NCI-H1694 (cell line): Measurements from ENCODE around the gene EXOSC5.
"Not testable (repeated sequence)": the region's sequence is repeated elsewhere in the genome, so short reads cannot be mapped to it uniquely, and the experiment has no call there.

ENCODE experiments used
- DNase-seq: peaks from one replicate; lab custom pipeline; 2025; lab: John Stamatoyannopoulos, UW

EXOSC5 gene

DNA sequence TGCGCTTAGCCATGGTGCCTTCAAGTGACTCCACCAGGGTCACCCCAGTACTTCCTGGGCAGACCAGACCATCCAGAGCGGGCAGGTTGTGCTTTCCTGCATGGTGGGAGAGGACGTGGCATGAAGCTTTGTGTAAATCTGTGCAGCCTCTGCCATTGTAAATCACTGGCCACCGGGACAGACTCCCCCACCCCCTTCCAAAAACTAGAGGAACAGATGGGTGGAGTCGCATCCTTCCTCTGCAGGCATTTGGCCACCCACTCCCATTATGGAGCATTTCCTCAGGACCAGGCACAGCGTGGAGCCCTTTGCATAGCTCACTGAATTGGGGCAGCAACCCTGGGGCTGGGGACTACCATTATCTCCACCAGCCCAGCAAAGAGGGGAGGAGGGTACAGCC, 8.6 kb upstream of the EXOSC5 start:
- DNase-seq: no peak

DNA sequence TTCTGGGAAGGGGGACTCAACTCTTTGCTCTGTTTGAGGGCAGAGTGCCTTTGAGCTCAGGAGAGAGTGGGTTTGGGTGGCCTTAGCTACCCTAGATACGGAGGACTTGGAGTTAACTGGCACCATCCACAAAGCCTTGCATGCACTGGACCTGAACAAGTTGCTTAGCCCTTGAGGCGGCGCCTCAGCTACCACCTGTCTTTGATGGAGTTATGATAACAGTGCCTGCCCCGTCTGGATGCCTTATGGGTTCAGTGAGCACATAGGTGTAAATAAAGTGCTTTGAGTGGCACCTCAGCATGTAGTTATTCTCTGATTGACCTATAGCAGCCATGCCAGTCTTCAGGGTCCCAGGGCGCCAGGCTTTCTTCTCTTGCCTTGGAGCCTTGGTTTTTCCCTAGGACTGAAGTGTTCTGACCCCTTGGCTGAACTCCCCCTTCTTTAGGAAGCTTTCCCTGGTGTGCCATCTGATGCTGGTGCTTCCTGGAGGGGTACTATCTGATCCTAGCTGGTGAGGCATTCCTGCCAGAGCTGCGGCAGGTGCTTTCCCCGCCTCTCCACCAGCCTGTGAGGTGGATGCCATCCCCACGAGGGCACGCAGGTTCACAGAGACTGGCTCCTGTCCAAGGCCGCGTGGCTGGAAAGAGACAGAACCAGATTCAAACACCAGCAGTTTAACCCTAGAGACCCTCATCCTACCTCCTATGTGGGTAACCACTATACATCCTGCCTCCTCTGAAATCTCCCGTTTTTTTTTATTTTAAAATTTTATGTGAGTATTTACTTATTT, 6.2 kb upstream of the EXOSC5 start:
- DNase-seq: no peak

DNA sequence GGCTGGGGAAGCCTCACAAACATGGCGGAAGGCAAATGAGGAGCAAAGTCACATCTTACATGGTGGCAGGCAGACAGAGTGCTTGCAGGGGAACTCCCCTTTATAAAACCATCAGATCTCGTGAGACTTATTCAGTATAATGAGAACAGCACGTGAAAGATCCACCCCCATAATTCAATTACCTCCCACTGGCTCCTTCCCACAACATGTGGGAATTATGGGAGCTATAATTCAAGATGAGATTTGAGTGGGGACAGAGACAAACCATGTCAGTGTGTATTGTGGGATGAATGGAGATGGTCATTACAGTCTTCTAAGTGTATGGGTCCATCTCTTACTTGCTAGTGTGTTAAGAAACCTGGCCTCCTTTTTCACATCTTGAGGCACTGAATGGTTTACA, 4.9 kb upstream of the EXOSC5 start:
- no peak for DNase-seq

DNA sequence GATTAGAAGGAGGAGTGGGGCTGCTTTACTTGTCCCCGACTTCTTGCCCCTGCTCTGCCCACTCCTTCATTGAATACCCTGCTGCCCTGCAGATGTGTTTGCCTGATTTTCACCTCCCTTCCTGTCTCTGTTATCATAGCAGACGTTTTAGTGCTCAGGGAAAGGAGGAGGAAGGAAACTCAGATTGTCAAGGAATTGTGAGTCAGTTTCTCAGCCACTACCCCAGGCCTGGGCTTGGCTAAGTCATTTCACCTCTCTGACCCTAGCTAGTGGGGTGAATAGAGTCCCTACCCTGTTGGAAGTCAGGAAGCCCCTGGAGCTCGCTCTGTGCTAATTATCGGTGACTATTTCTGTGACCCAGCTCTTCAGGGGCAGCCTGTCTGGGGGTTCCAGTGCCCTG, 4.3 kb upstream of the EXOSC5 start:
- no peak for DNase-seq

DNA sequence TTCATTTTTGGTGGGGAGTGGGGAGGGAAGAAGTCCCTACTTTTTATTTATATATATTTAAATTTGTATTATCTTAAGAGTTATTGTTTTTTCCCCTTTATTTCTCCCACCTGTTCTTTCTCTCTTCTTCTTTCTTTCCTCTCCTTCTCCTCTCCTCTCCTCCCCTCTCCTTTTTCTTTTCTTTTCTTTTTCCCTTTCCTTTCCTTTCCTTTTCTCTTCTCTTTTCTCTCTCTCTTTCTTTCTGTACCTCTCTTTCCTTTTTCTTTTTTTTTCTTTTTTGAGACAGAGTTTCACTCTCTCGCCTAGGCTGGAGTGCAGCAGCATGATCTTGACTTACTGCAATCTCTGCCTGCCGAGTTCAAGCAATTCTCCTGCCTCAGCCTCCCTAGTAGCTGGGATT, 2.4 kb upstream of the EXOSC5 start:
- no peak for DNase-seq

DNA sequence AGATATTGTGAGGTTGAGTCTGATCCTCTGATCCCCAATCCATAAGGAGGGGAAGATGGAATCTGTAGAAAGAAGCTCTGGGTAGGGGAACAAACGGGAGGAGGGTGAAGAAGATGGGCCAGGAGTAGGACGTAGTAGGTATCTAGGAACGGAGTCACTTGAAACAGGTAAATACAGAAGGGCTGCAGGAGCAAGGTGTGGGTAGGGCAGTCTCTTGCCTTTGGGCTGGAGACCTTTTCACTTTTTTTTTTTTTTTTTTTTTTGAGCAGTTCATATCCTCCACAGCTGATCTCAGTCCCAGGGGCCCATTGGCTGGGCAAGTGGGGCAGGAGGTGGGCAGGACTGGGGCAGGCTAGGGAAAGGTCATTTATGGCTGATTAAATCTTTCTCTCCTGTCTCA, 1.9 kb upstream of the EXOSC5 start:
- no peak for DNase-seq

DNA sequence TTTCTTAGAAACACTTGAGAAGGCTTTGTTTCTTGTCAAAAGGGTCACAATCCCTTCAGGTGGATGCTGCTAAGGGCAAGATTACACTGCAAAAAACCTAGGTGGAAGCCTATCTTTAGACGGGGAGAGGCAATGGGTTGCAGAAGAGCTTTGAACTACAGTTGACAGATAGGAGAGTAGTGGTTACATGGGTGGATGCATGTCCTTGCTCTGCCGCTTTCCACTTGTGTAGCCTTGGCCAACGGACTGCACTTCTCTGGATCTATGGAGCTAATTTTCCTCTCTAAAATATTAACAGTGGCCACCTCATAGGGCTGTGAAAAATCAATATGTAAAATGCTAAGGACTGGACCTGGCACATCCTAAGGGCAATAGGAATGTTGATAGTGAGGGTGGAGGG, 1.4 kb upstream of the EXOSC5 start:
- DNase-seq: no peak

DNA sequence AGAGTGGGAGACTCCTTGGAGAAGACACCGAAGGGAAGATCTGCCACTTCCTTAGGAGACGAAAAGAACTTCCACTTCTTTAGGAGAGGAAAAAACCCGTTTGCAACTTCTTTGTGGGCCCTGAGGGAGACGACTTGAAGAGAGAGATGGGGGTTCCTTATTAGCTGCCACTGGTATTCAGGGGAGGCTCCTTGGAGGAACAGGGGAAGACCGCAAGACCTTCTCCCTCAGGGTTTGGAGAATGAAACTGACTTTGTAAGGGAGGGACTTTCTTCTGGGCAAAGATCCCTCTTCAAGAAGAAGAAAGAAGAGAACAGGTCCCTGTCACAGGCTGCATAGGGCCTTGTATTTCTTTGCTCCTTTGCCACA, 875 bp upstream of the EXOSC5 start:
- no peak for DNase-seq

DNA sequence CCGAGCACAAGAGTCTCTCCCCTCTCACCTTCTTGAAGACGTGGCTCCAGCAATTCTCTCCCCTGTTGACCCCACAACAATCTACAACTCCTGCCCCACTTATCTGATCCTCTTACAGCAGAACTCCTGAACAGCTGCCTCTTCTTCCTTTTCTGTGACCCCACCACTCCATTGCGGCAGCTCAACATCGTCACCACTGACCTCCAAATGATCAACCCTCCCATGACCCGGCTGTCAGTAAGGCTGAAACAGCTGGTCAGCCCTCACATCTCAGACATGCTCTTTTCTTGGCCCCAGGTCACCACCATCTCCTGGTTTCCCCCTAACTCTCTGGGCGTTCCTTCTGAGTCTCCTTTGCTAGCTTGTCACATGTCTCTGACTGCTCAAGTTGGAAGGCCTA, 1.8 kb downstream of the EXOSC5 start:
- DNase-seq: no peak

DNA sequence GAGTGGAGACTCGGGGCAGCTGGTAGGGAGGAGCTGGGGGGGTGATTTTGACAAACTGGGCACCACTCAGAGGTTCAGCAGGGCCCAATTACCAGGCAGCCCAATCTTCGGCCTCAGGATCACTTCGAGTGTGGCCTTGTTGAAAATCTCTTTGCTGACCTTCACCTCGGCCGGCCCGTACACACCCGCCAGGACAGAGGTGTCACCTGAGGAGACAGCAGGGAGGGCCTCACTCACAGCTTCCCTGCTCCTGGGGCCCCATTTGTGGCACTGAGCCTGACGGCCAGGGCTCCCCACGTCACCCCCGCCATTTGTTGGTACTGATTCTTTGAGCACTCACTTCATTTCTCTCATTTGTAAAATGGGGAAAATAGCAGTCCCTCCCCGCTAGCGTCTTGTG, 4.4 kb downstream of the EXOSC5 start:
- DNase-seq: no peak

DNA sequence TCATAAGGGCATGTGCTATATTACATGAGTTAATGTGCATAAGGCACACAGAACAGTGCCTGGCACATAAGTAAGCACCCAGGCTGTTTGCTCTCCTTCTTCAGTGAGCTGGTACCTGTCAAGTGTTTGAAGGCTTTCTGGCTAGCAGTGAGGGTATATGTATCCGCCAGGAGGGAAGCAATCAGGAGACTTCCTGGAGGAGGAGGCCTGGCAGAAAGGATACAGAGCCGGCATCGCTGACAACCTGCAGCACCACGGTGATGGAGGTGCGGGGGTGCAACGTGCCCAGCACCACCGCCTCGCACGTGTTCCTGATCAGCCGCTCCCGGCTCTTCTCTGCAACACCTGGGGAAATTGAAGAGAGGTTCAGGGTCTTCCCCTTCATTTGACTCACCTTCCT, 5.5 kb downstream of the EXOSC5 start:
- no peak for DNase-seq

DNA sequence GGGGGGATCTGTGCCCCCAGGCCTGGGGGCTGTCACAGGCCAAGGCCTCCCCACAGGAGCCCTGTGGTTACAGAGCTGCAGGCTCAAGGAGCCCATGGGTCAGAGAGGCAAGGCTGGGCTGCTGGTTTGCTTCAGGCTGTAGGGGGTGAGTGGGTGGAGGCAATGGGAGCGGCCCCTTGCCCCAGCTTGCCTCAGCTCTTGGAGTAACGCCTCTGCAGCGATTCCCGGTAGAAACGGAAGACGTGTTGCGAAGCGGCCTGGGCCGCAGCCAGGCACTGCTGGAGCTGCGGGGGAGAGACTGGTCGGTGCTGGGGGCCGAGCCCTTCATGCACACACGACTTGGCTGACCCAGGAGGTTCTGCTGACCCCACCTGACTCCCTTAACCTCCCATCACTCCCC, 10.7 kb downstream of the EXOSC5 start:
- DNase-seq: no peak

DNA sequence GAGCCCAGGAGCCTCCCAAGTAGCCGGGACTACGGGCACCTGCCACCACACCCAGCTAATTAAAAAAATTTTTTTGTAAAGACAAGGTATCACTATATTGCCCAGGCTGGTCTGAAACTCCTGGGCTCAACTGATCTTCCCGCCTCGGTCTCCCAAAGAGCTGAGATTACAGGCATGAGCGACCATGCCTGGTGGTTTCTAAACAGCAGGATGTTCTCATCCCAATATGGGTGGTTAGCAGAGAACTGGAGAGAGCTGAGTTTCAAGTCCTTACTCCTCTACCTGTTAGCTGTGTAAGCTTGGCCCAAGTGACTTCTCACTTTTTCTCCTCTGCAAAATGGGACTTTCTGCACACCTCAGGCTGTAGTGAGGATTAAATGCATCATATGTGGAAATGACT, 12.8 kb downstream of the EXOSC5 start:
- DNase-seq: no peak

DNA sequence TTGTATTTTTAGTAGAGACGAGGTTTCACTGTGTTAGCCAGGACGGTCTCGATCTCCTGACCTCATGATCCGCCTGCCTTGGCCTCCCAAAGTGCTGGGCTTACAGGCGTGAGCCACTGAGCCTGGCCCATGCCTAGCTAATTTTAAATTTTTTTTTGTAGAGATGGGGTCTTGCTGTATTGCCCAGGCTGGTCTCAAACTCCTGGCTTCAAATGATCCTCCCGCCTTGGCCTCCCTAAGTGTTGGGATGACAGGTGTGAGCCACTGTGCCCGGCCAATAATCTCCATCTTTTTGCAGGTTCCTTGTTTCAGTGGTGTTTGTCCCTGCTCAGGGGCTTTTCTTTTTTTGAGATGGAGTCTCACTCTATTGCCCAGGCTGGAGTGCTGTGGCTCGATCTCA, 15.6 kb downstream of the EXOSC5 start:
- not testable (repeated sequence) for DNase-seq

DNA sequence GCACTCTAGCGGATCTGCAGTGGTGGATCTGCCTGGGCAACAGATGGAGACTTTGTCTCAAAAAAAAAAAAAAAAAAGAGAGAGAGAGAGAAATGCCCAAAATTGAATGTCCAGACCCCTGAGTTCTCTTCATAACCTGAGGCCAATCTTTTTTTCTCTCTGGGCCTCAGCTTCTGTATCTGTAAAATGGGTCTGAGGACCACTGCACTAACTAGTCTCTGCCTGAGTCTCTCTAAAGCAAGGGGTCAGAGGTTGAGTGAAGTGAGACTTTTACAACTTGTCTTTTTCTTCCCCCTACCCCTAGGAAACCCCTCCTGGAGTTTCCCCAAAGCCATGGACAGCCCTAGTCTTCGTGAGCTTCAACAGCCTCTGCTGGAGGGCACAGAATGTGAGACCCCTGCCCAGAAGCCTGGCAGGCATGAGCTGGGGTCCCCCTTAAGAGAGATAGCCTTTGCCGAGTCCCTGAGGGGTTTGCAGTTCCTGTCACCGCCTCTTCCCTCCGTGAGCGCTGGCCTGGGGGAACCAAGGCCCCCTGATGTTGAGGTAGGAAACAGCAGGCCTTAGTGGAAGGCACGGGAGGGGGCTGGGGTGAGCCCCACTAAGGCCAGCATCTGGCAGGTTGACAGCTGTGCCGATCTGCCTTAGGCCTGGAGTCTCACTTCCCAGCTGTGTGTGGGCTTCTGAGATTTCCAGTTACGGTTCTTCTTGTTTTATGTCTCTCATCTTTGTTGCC, 19.0 kb downstream of the EXOSC5 start:
- DNase-seq: no peak

DNA sequence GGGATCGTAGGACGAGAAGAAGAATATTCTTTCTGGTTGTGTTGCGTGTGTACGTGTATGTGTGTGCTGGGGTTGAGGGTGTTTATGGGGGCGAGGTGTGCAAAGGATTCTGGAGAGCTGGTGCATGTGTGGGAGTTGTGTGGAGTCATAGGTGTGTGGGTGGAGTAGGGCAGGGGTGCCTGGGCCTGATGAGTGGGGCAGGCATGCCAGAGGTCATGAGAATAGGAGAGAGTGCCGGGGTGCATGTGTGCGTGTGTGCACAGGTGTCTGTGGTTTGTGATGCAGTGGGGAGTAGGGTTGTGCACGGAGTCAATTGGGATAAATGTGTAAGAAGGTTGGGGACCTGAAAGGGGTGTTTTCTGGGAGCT, 20.2 kb downstream of the EXOSC5 start:
- no peak for DNase-seq

DNA sequence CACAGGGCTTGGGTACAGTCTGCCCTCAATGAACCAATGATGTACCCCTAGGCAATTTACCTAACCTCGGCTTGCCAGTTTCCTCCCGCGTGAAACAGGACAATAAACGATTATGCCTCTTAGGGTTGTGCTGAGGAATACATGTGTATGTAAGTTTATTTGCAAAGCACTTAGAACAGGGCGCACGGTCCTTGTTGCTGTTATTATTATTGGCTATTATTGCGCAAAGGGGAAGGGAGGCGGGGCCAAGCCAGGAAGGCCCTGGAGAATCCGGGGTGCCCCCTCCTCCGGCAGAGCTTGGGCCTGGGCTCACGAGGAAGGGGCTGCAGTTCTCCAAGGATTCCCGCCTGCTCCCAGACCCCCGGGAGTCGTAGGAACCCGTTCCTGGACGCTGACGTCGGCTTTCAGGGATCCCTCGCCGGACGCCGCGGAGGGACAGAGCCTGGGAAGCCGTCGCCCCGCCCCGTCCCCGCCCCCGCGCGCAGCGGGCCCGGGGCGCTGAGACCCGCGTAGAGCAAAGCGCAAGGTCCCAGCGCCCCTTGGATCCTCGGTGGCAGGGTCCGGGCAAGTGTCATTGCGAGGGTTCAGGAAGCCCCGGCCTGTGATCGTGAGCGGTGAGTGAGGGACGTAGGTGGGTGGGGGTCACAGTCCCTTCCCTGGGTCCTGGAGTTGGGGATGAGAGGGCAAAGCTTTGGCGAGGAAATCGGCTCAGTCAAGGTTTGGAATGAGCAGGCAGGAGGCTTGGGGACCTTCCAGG, 20.7 kb downstream of the EXOSC5 start, which contains the start of gene TMEM91:
TMEM91 (plus strand) TSS at position 293 of the 757 bp plus-strand sequence. CDS start 1,777 bp downstream, outside the sequence.
- no peak for DNase-seq

DNA sequence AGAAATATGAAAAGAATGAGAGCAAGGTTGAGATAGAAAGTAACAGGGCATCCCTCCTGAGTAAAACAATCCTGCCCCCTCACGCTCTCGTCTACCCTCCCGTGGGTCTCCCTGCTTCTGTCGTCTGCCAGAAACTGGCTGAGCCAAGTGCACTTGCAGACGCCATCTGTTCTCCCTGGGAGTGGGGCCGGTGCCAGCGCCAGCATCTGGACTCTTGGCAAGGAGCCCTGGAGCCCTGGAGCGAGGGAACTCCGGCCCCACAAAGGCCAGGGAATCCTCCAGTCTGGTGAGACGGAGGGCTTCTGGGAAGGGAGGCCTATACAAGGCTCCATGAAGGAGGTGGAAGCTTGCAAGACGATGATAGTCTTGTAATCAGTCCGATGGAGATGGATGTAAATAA, 23.2 kb downstream of the EXOSC5 start:
- DNase-seq: peak; percentile 94

DNA sequence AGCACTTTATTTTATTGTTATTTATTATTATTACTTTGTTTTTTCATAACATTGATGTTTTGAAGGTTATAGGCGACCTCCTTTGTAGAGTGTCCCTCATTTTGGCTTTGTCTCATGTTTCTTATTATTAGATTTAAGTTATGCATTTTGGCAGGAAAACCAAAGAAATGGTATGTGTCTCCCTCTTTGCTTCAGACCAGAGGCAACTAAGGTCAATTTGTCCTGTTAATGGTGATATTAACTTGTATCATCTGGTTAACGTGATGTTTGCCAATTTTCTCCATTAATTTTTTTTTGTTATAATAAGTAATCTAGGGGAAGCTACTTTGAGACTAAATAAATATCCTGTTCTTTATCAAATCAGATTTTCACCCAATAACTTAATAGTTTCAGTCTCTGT, 24.7 kb downstream of the EXOSC5 start:
- no peak for DNase-seq

DNA sequence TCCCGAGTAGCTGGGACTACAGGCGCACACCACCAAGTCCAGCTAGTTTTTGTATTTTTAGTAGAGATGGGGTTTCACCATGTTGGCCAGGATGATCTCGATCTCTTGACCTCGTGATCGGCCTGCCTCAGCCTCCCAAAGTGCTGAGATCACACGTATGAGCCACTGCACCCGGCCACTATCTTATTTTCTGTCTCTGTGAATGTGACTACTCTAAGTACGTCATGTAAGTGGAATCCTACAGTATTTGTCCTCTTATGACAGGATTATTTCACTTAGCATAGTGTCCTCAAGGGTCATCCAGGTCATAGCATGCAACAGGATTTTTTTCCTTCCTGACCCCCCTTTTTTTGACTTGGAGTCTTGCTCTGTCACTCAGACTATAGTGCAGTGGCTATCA, 25.6 kb downstream of the EXOSC5 start:
- DNase-seq: no peak

DNA sequence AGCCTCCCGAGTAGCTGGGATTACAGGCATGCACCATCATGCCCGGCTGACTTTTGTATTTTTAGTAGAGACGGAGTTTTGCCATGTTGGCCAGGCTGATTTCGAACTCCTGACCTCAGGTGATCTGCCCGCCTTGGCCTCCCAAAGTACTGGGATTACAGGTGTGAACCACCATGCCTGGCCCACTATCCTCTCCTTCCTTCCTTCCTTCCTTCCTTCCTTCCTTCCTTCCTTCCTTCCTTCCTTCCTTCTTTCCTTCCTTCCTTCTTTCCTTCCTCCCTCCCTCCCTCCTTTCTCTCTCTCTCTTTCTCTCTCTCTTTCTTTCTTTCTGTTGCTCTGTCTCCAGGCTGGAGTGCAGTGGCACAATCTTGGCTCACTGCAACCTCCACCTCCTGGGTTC, 26.0 kb downstream of the EXOSC5 start:
- not testable (repeated sequence) for DNase-seq

DNA sequence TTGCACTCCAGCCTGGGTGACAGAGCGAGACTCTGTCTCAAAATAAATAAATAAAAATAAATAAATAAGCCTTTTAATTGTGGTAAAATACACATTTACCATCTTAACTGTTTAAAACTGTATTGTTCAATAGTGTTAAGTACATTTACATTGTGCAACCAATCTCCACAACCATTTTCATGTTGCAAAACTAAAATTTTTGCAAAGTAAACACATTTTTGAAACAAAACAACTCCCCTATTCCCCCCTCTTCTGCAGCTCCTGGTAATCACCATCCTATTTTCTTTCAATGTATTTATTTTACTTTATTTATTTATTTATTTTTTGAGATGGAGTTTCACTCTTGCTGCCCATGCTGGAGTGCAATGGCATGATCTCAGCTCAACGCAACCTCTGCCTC, 27.4 kb downstream of the EXOSC5 start:
- DNase-seq: no peak

DNA sequence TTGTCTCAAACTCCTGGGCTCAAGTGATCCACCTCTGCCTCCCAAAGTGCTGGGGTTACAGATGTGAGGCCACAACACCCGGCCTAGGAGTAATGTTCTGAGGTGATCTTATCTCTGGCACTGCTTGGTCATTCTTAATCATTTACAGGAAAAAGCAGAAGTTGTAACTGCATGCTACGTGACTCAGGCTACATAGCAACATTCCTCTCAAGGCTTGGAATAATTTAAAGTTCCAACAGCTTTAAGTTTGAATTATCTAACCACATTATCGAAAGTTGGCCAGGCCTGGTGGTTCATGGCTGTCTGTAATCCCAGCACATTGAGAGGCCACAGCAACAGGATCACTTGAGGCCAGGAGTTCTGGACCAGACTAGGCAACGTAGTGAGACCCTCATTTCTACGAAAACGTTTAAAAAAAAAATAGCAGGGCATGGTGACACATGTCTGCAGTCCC, 29.3 kb downstream of the EXOSC5 start:
- DNase-seq: no peak
